Activated CD8-positive, alpha-beta T cell treated with anti-CD3 and anti-CD28 coated beads for 36 hours (primary cell): ENCODE results near the gene PLA2G4E. TPM values are rescaled to one million over a fixed set of nuclear protein-coding genes. Genes with fewer than 3 reads are reported as not detected.

Experiments
- ATAC-seq: fragments of 200-7000 bp; cut with Tn5 transposase; one replicate; pipeline ENCODE4 v1.10.0; 2021; ENCODE audit warnings: mild to moderate bottlenecking, moderate library complexity
- CTCF ChIA-PET: fragments of 350-600 bp; sonication (Branson Sonifier 250); formaldehyde crosslinking; loops from one replicate; lab custom pipeline; 2021; ENCODE audit warnings: antibody characterized with exemption; lab: Charles Lee
- POLR2A ChIA-PET: fragments of 350-600 bp; sonication (Branson Sonifier 250); formaldehyde crosslinking; loops from one replicate; lab custom pipeline; 2021; ENCODE audit warnings: antibody characterized with exemption; lab: Charles Lee
- DNase-seq: peaks from one replicate; pipeline ENCODE4 v3.0.0-alpha.2; 2020
- H3K27ac Mint-ChIP-seq: one replicate; pipeline ENCODE4 v1.8.0; 2021; ENCODE audit warnings: mild to moderate bottlenecking, mixed read lengths
- H3K27me3 Mint-ChIP-seq: one replicate; pipeline ENCODE4 v1.8.0; 2021; ENCODE audit warnings: mixed read lengths
- H3K36me3 Mint-ChIP-seq: one replicate; pipeline ENCODE4 v1.8.0; 2021; ENCODE audit warnings: low read depth, mixed read lengths
- H3K4me1 Mint-ChIP-seq: one replicate; pipeline ENCODE4 v1.8.0; 2021; ENCODE audit warnings: low read depth, mixed read lengths
- H3K4me3 Mint-ChIP-seq: one replicate; pipeline ENCODE4 v1.8.0; 2021; ENCODE audit warnings: mild to moderate bottlenecking, moderate library complexity, mixed read lengths
- H3K9me3 Mint-ChIP-seq: one replicate; pipeline ENCODE4 v1.8.0; 2021; ENCODE audit warnings: mixed read lengths
- intact Hi-C: fragments of 100-400 bp; cut with micrococcal nuclease; formaldehyde crosslinking; loops from one replicate; pipeline ENCODE4 v1.10.0; 2022
- total RNA-seq, 2 experiments: library from RNA; stranded (reverse); gene quantifications; one replicate each; pipeline ENCODE4 v1.2.3, GENCODE V29; 2021
- TF ChIP-seq, protein P1 (sequence below): fragments of 200-600 bp; IDR thresholded peaks from one replicate; pipeline ENCODE4 v1.8.0; 2022; ENCODE audit warnings: antibody characterized with exemption, mild to moderate bottlenecking

Gene PLA2G4E, protein sequence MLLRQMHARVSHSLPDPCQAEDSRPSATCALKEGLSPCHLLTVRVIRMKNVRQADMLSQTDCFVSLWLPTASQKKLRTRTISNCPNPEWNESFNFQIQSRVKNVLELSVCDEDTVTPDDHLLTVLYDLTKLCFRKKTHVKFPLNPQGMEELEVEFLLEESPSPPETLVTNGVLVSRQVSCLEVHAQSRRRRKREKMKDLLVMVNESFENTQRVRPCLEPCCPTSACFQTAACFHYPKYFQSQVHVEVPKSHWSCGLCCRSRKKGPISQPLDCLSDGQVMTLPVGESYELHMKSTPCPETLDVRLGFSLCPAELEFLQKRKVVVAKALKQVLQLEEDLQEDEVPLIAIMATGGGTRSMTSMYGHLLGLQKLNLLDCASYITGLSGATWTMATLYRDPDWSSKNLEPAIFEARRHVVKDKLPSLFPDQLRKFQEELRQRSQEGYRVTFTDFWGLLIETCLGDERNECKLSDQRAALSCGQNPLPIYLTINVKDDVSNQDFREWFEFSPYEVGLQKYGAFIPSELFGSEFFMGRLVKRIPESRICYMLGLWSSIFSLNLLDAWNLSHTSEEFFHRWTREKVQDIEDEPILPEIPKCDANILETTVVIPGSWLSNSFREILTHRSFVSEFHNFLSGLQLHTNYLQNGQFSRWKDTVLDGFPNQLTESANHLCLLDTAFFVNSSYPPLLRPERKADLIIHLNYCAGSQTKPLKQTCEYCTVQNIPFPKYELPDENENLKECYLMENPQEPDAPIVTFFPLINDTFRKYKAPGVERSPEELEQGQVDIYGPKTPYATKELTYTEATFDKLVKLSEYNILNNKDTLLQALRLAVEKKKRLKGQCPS
- total RNA-seq, result not detected

DNA sequence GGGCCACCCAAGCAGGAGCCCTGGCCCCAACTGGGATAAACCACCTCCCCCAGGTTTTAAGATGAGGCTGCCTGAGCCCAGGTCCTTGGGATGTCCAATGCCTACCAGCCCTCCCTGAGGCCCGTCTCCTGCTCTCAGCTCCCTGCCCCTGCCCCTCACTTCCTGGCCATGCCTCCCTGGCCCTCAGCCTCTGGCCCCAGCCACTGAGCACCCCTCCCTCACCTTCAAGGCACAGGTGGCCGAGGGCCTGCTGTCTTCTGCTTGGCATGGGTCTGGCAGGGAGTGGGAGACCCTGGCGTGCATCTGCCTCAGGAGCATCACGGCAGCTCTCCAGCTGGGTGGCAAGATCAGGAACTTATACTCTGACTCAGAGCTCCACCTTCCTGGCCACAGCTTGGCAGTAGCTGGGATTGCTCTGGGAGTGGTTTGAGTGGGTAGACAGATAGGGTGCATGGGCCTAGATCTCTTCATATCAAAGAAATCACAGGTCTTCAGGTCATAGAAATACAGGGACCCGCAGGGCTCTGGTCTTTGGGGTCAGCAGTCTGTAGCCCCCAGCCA lies at the start of gene PLA2G4E:
Gene PLA2G4E, minus strand, starts transcription at position 330 of the 561 bp plus-strand sequence. Its CDS starts 12 bp downstream, at position 318.
- ChIA-PET CTCF (interaction anchor here (1.4 kb wide), 1 partner anchor 64 kb away, joined by 5 read pairs; no protein-coding TSS in a partner anchor), POLR2A (no interaction called here)
- H3K27me3 Mint-ChIP-seq, result no peaks in the 10 kb centered on the region
- ATAC-seq (no peak), DNase-seq (no peak)
- no peak within 1 kb of the TSS for H3K27ac Mint-ChIP-seq
- no peaks in the 10 kb centered on the region for H3K4me1 Mint-ChIP-seq
- intact Hi-C loops, result no loop called here
- H3K9me3 Mint-ChIP-seq, result no peaks in the 10 kb centered on the region
- H3K36me3 Mint-ChIP-seq, result no peaks in the 10 kb centered on the region
- no peak within 1 kb of the TSS for H3K4me3 Mint-ChIP-seq
- TF ChIP-seq, protein P1, sequence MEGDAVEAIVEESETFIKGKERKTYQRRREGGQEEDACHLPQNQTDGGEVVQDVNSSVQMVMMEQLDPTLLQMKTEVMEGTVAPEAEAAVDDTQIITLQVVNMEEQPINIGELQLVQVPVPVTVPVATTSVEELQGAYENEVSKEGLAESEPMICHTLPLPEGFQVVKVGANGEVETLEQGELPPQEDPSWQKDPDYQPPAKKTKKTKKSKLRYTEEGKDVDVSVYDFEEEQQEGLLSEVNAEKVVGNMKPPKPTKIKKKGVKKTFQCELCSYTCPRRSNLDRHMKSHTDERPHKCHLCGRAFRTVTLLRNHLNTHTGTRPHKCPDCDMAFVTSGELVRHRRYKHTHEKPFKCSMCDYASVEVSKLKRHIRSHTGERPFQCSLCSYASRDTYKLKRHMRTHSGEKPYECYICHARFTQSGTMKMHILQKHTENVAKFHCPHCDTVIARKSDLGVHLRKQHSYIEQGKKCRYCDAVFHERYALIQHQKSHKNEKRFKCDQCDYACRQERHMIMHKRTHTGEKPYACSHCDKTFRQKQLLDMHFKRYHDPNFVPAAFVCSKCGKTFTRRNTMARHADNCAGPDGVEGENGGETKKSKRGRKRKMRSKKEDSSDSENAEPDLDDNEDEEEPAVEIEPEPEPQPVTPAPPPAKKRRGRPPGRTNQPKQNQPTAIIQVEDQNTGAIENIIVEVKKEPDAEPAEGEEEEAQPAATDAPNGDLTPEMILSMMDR, result no peak

DNA sequence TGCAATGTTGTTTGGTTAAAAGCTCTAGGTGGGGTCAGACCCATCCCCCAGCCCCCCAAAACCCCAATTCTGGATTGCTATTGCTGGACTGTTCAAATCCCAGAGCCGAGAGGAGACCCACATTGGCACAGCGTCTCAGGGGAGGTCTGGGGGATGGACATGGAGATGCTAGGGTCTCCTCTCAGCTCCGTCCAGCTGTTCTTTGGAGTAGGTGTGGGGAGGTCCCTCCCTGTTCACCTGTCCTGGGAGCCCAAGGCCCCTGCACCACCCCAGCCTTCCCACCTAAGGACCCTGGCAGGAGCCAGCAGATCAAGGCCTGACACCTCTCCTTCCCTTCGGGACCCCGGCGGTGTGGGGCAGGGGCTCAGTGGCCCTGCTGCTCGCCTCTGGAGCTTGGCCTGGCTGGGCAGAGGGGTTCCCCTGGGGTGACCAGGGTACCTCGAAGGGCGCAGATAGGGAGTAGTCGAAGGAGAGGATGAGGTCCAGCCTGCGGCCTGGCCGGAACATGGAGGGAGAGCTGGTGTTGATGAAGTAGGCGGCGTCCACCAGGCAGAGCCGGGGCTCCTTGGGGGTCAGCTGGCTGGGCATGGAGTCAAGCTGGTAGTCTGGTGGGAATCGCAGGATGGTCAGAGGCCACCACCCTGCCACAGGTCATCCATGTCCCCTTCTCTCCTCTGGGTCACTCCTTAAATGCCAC lies 49.6 kb upstream of the PLA2G4E start:
- ATAC-seq (no peak), DNase-seq (no peak)
- POLR2A ChIA-PET, result no interaction called here
- intact Hi-C loops, result no loop called here
- H3K4me3 Mint-ChIP-seq, result no peak overlapping the region
- H3K9me3 Mint-ChIP-seq, result peaks cover 5% of the 10 kb centered on the region
- no peaks in the 10 kb centered on the region for H3K36me3 Mint-ChIP-seq
- no peaks in the 10 kb centered on the region for H3K4me1 Mint-ChIP-seq
- H3K27ac Mint-ChIP-seq, result no peak overlapping the region
- CTCF ChIA-PET, result no interaction called here
- H3K27me3 Mint-ChIP-seq, result peaks cover 9% of the 10 kb centered on the region
- TF ChIP-seq, protein P1, result no peak

DNA sequence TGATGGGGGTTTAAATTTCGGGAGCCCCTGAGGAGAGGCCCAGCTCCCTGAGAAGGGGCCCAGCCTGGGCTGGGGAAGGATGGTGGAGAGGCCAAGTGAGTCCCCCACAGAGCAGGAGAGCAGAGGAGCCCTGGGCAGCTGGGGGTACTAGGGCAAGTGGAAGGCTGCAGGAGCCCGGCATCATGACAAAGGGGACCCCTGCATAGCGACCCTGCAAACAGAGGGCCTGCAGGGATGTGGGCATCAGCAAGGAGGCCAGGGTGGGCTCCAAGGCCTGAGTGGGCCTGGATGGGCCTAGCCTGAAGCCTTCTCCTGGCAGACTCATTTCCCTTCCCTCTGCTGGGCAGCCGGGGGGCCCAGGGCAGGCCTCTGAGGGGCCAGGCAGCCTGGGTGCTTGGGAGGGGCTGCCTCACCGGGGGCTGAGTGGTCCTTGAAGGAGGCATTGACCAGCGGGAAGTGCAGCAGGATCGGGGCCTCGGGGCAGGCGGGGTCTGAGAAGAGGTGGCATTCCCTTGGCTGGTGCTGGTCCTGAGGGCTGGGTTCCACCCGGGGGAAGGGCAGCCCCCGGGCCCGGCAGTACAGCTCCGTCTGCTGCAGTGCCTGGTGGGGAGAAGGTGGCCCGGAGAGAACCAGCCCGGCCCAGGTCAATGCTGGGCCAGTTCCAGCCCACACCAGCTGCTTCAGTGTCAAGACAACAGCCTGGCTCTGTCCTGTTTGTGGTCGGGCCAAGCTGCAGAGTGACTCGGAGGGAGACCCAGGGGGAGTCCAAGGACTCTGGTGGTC lies 48.8 kb upstream of the PLA2G4E start:
- H3K36me3 Mint-ChIP-seq, result no peaks in the 10 kb centered on the region
- peaks cover 9% of the 10 kb centered on the region for H3K27me3 Mint-ChIP-seq
- intact Hi-C loops, result loop anchor here (10.0 kb wide), 1 partner anchor 65 kb away; no protein-coding TSS in a partner anchor
- CTCF ChIA-PET, result interaction anchor here (1.6 kb wide), 1 partner anchor 80 kb away, joined by 4 read pairs; no protein-coding TSS in a partner anchor
- no peak overlapping the region for H3K27ac Mint-ChIP-seq
- POLR2A ChIA-PET, result interaction anchor here (0.6 kb wide), 1 partner anchor 848 kb away, joined by 3 read pairs; no protein-coding TSS in a partner anchor
- H3K4me1 Mint-ChIP-seq, result no peaks in the 10 kb centered on the region
- no peak for ATAC-seq
- TF ChIP-seq, protein P1, result no peak
- DNase-seq, result no peak
- H3K4me3 Mint-ChIP-seq, result no peak overlapping the region
- peaks cover 5% of the 10 kb centered on the region for H3K9me3 Mint-ChIP-seq

DNA sequence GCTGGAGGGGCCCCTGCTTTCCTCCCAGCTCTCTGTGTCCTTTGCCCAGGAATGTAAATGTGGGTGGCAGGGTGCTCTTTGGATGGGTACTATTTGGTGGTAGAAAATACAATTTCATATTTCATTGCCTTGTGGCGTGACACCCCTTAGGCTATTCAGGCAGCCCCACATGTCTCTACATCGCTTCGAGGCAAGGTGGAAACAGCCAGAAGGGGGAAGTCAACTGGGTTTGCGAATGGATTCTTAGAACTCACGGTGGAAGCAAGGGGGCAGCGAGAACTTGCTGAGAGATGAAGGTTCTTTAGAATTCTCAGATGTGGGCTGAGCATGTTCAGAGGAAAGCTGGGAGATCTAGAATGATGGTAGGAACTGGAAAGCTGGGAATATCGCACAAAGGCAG lies 48.2 kb upstream of the PLA2G4E start:
- POLR2A ChIA-PET, result interaction anchor here (0.6 kb wide), 1 partner anchor 848 kb away, joined by 3 read pairs; no protein-coding TSS in a partner anchor
- no peaks in the 10 kb centered on the region for H3K4me1 Mint-ChIP-seq
- no peaks in the 10 kb centered on the region for H3K36me3 Mint-ChIP-seq
- no peak overlapping the region for H3K4me3 Mint-ChIP-seq
- intact Hi-C loops, result loop anchor here (10.0 kb wide), 1 partner anchor 66 kb away; no protein-coding TSS in a partner anchor
- ATAC-seq (no peak), DNase-seq (no peak)
- CTCF ChIA-PET, result interaction anchor here (1.6 to 3.4 kb wide), 2 partner anchors 15 to 79 kb away, joined by 4 to 10 read pairs; no protein-coding TSS in a partner anchor
- H3K27ac Mint-ChIP-seq, result no peak overlapping the region
- H3K9me3 Mint-ChIP-seq, result peaks cover 5% of the 10 kb centered on the region
- peaks cover 13% of the 10 kb centered on the region for H3K27me3 Mint-ChIP-seq
- TF ChIP-seq, protein P1, result no peak
